IMR-90 (cell line): Measurements from ENCODE around the gene MOCS1. TPM values are rescaled to one million over a fixed set of nuclear protein-coding genes. Genes with fewer than 3 reads are reported as not detected.
"Not testable (repeated sequence)": the region's sequence is repeated elsewhere in the genome, so short reads cannot be mapped to it uniquely, and the experiment has no call there.

Experiments used
- ATAC-seq: fragments of 200-7000 bp; cut with Tn5 transposase; 2 replicates; pipeline ENCODE4 v1.9.1; 2020; ENCODE audit warnings: low read depth, mild to moderate bottlenecking, moderate library complexity
- BruUV-seq: library from RNA; stranded (reverse); fragments of 400-500 nt; replicated peaks from 2 replicates; lab custom pipeline; 2021; lab: Mats Ljungman, UMichigan
- CTCF ChIA-PET: fragments of 300-600 bp; formaldehyde crosslinking; extraction: SDS; loops from one replicate; lab custom pipeline; 2021; ENCODE audit warnings: antibody characterized with exemption; lab: Yijun Ruan, JAX
- POLR2A ChIA-PET: fragments of 300-600 bp; sonication (Branson Sonifier 250); formaldehyde crosslinking; loops from one replicate; lab custom pipeline; 2022; ENCODE audit warnings: antibody characterized with exemption; ENCODE audit not compliant: unreplicated experiment; lab: Charles Lee
- DNase-seq: peaks from one replicate; pipeline ENCODE4 v3.0.0; 2013
- H2AFZ ChIP-seq: replicated peaks from 2 replicates; pipeline ENCODE3; 2013; ENCODE audit warnings: low read length, mild to moderate bottlenecking; ENCODE audit not compliant: poor library complexity
- H2AK5ac ChIP-seq: 2 replicates; pipeline ENCODE4 v1.6.1; 2013; ENCODE audit warnings: low read depth, low read length, inconsistent platforms
- H2AK9ac ChIP-seq: replicated peaks from 2 replicates; pipeline ENCODE3; 2013; ENCODE audit warnings: mild to moderate bottlenecking, low read depth, low read length, moderate library complexity; ENCODE audit not compliant: poor library complexity
- H2BK120ac ChIP-seq: 2 replicates; pipeline ENCODE4 v1.6.1; 2013; ENCODE audit warnings: low read depth, low read length, inconsistent platforms
- H2BK15ac ChIP-seq: 3 replicates; pipeline ENCODE4 v1.6.1; 2013; ENCODE audit warnings: low read depth, low read length, inconsistent platforms
- H2BK20ac ChIP-seq: 2 replicates; pipeline ENCODE4 v1.6.1; 2013; ENCODE audit warnings: low read depth, mild to moderate bottlenecking, inconsistent platforms, low read length, moderate library complexity
- H2BK5ac ChIP-seq: 2 replicates; pipeline ENCODE4 v1.6.1; 2013; ENCODE audit warnings: mild to moderate bottlenecking, low read depth, low read length, inconsistent platforms; ENCODE audit not compliant: poor library complexity, severe bottlenecking
- H3K14ac ChIP-seq: replicated peaks from 2 replicates; pipeline ENCODE4 v1.6.1; 2013; ENCODE audit warnings: low read depth, low read length, inconsistent platforms
- H3K18ac ChIP-seq: 2 replicates; pipeline ENCODE4 v1.6.1; 2013; ENCODE audit warnings: low read depth, low read length, control low read depth
- H3K23ac ChIP-seq: 2 replicates; pipeline ENCODE4 v1.6.1; 2013; ENCODE audit warnings: low read depth, low read length, inconsistent platforms
- H3K27ac ChIP-seq: 2 replicates; pipeline ENCODE4 v1.5.1; 2013; ENCODE audit warnings: mild to moderate bottlenecking, control low read depth, low read length; ENCODE audit not compliant: insufficient read depth
- H3K27me3 ChIP-seq: 2 replicates; pipeline ENCODE4 v1.6.1; 2013; ENCODE audit warnings: low read length; ENCODE audit not compliant: control insufficient read depth, insufficient read depth
- H3K36me3 ChIP-seq: 2 replicates; pipeline ENCODE4 v1.6.1; 2013; ENCODE audit warnings: low read length, mixed read lengths; ENCODE audit not compliant: control insufficient read depth, insufficient read depth
- H3K4ac ChIP-seq: 2 replicates; pipeline ENCODE4 v1.6.1; 2013; ENCODE audit warnings: low read depth, low read length, inconsistent platforms
- H3K4me1 ChIP-seq: 2 replicates; pipeline ENCODE4 v1.6.1; 2013; ENCODE audit warnings: low read length, mixed read lengths; ENCODE audit not compliant: control insufficient read depth, insufficient read depth
- H3K4me2 ChIP-seq: 2 replicates; pipeline ENCODE4 v1.6.1; 2013; ENCODE audit warnings: low read depth, mild to moderate bottlenecking, control low read depth, low read length, moderate library complexity
- H3K4me3 ChIP-seq: 2 replicates; pipeline ENCODE4 v1.5.1; 2013; ENCODE audit warnings: low read depth, mild to moderate bottlenecking, control low read depth, low read length, moderate library complexity; ENCODE audit not compliant: insufficient read depth
- H3K56ac ChIP-seq: 2 replicates; pipeline ENCODE4 v1.6.1; 2013; ENCODE audit warnings: low read length, inconsistent platforms; ENCODE audit not compliant: insufficient read depth; ENCODE audit errors: extremely low read depth
- H3K79me1 ChIP-seq, 2 experiments: 2 replicates each; pipeline ENCODE4 v1.6.1; 2013; ENCODE audit warnings: low read length in 2 of 2, inconsistent platforms in 1 of 2, low read depth in 1 of 2
- H3K9ac ChIP-seq: 2 replicates; pipeline ENCODE4 v1.6.1; 2013; ENCODE audit warnings: low read depth, low read length, control low read depth
- H3K9me1 ChIP-seq: 2 replicates; pipeline ENCODE4 v1.6.1; 2013; ENCODE audit warnings: low read length, inconsistent platforms; ENCODE audit not compliant: insufficient read depth
- H3K9me3 ChIP-seq: 2 replicates; pipeline ENCODE4 v1.6.1; 2013; ENCODE audit warnings: low read length; ENCODE audit not compliant: control insufficient read depth, insufficient read depth
- H4K20me1 ChIP-seq: 2 replicates; pipeline ENCODE4 v1.6.1; 2013; ENCODE audit warnings: low read length, inconsistent platforms; ENCODE audit not compliant: insufficient read depth
- H4K5ac ChIP-seq: 2 replicates; pipeline ENCODE4 v1.6.1; 2013; ENCODE audit warnings: mild to moderate bottlenecking, low read depth, low read length, control low read depth
- H4K8ac ChIP-seq, 2 experiments: 2 replicates each; pipeline ENCODE4 v1.6.1; 2013; ENCODE audit warnings: low read depth in 2 of 2, low read length in 2 of 2, control low read depth in 1 of 2, inconsistent platforms in 1 of 2
- H4K91ac ChIP-seq: 2 replicates; pipeline ENCODE4 v1.6.1; 2013; ENCODE audit warnings: low read depth, low read length, inconsistent platforms; ENCODE audit not compliant: insufficient read depth
- WGBS, 2 experiments: methylation state at CpG; one replicate each; pipeline versions ENCODE4 v1.1.5 to v1.1.7; 2013; ENCODE audit warnings: missing lambda C conversion rate in 2 of 2; ENCODE audit not compliant: insufficient read length in 1 of 2; ENCODE audit errors: extremely low coverage in 2 of 2; 5-methylcytosine and 5-hydroxymethylcytosine counted together
- dilution Hi-C: fragments of 300-500 bp; cut with HindIII; formaldehyde crosslinking; loops from one replicate; pipeline ENCODE4 v1.14.3; 2018; ENCODE audit warnings: low sequenced_read_pairs; ENCODE audit not compliant: unreplicated experiment
- in situ Hi-C: fragments of 300-500 bp; cut with MboI; formaldehyde crosslinking; loops from 3 replicates; pipeline ENCODE4 v1.14.3; 2019; ENCODE audit warnings: low sequenced_read_pairs, inconsistent platforms, mixed read lengths
- intact Hi-C: fragments of 100-400 bp; cut with micrococcal nuclease; formaldehyde crosslinking; loops from 2 replicates; pipeline ENCODE4 v1.10.0; 2022
- polyA plus RNA-seq, 3 experiments: library from polyadenylated mRNA; depleted of rRNA; stranded (reverse); fragments of >200 nt; gene quantifications; 2 replicates each; pipeline ENCODE4 v1.2.3, GENCODE V29; 2012; ENCODE audit warnings: low replicate concordance in 1 of 3
- total RNA-seq: library from RNA; depleted of rRNA; stranded (reverse); fragments of >200 nt; gene quantifications from 2 replicates; pipeline ENCODE4 v1.2.3, GENCODE V29; 2012

The MOCS1 gene
- total and polyA plus RNA-seq, 2 of the 4 experiments (the other 2 are of a cell fraction): 5.5 to 9.5 TPM

GRCh38 chr6:39971131-39971530 is 36.9 kb upstream of the MOCS1 start:
- WGBS, 2 experiments: 40% methylated on average over 1 of the region's 5 CpGs; no CpG with 5 or more reads in 1 of the 2 experiments
- intact Hi-C loops: not testable (repeated sequence)

More at GRCh38 chr6:39971131-39971530, 36.9 kb upstream of the MOCS1 start:
- H4K20me1 ChIP-seq, DNase-seq, H3K18ac ChIP-seq, H3K27ac ChIP-seq, H3K79me1 ChIP-seq, H4K5ac ChIP-seq, H2AK5ac ChIP-seq, H3K9me3 ChIP-seq, H3K36me3 ChIP-seq, CTCF ChIA-PET, H3K9me1 ChIP-seq, H4K8ac ChIP-seq, H2BK20ac ChIP-seq, ATAC-seq, H3K9ac ChIP-seq, H3K4me2 ChIP-seq, H2AFZ ChIP-seq, H3K4ac ChIP-seq, BruUV-seq, dilution Hi-C loops, H2AK9ac ChIP-seq, in situ Hi-C loops, H3K4me3 ChIP-seq, H3K4me1 ChIP-seq, H3K14ac ChIP-seq, H2BK120ac ChIP-seq, POLR2A ChIA-PET, H4K91ac ChIP-seq, H2BK15ac ChIP-seq, H3K23ac ChIP-seq, H2BK5ac ChIP-seq, H3K56ac ChIP-seq: not testable (repeated sequence)
- H3K27me3 ChIP-seq: peaks cover 14% of the 10 kb centered on the region
